Measurements from ENCODE around the gene SERPINA5. TPM values are rescaled to one million over a fixed set of nuclear protein-coding genes. Genes with fewer than 3 reads are reported as not detected.
A peak's percentile ranks its signal among the peaks of the same experiment; 100 is the strongest.

Gene SERPINA5
- total and polyA plus RNA-seq, 2 of the 13 experiments (the other 11 are each of a cell fraction or from before 2014, with no cell fraction given) = 449 to 498 TPM

GRCh38 chr14:94581127-94581999 lies at the start of gene SERPINA5 (continued):
- TF ChIP-seq, protein P1, sequence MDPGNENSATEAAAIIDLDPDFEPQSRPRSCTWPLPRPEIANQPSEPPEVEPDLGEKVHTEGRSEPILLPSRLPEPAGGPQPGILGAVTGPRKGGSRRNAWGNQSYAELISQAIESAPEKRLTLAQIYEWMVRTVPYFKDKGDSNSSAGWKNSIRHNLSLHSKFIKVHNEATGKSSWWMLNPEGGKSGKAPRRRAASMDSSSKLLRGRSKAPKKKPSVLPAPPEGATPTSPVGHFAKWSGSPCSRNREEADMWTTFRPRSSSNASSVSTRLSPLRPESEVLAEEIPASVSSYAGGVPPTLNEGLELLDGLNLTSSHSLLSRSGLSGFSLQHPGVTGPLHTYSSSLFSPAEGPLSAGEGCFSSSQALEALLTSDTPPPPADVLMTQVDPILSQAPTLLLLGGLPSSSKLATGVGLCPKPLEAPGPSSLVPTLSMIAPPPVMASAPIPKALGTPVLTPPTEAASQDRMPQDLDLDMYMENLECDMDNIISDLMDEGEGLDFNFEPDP (CRISPR knock-in tag; conservative IDR thresholded peaks at IDR 0.05) = no peak
- TF ChIP-seq HOXA9 (CRISPR knock-in tag; IDR thresholded peaks at IDR 0.05; ENCODE audit: borderline replicate concordance) (no peak), EED (CRISPR knock-in tag; IDR thresholded peaks at IDR 0.05) (no peak), TSC22D2 (CRISPR knock-in tag; IDR thresholded peaks at IDR 0.05; ENCODE audit: borderline replicate concordance) (peak; percentile 84; the same call in 1 of the 2 replicates), ZNF292 (CRISPR knock-in tag; IDR thresholded peaks at IDR 0.05; ENCODE audit: borderline replicate concordance, low read depth) (peak; percentile 86), ZNF557 (CRISPR knock-in tag; IDR thresholded peaks at IDR 0.05) (no peak), RBM22 (optimal IDR thresholded peaks at IDR 0.05; ENCODE audit: low read length) (no peak), PAX8 (CRISPR knock-in tag; IDR thresholded peaks at IDR 0.05; ENCODE audit: borderline replicate concordance) (no peak), ZNF10 (CRISPR knock-in tag; IDR thresholded peaks at IDR 0.05; ENCODE audit: borderline replicate concordance, low read depth) (no peak), ELF3 (CRISPR knock-in tag; IDR thresholded peaks at IDR 0.05) (peak; percentile 67), BCLAF1 (IDR thresholded peaks at IDR 0.05) (no peak), MAFK (conservative IDR thresholded peaks at IDR 0.05 in 1 of 2, IDR thresholded peaks at IDR 0.05 in 1 of 2; ENCODE audit: low read length in 2 of 2) (no peak), CSRNP2 (CRISPR knock-in tag; conservative IDR thresholded peaks at IDR 0.05; ENCODE audit: low read depth) (no peak), NR3C1 (CRISPR knock-in tag; IDR thresholded peaks at IDR 0.05) (no peak), RFXANK (CRISPR knock-in tag; IDR thresholded peaks at IDR 0.05) (no peak), ZNF7 (CRISPR knock-in tag; IDR thresholded peaks at IDR 0.05) (peak; percentile 54; the same call in 1 of the 2 replicates), HHEX (CRISPR knock-in tag; IDR thresholded peaks at IDR 0.05) (no peak), TAF1 (CRISPR knock-in tag; IDR thresholded peaks at IDR 0.05) (peak; percentile 86), GMEB1 (CRISPR knock-in tag; IDR thresholded peaks at IDR 0.05; ENCODE audit: borderline replicate concordance) (peak; percentile 64; the same call in 1 of the 2 replicates)
- TF ChIP-seq, protein P2, sequence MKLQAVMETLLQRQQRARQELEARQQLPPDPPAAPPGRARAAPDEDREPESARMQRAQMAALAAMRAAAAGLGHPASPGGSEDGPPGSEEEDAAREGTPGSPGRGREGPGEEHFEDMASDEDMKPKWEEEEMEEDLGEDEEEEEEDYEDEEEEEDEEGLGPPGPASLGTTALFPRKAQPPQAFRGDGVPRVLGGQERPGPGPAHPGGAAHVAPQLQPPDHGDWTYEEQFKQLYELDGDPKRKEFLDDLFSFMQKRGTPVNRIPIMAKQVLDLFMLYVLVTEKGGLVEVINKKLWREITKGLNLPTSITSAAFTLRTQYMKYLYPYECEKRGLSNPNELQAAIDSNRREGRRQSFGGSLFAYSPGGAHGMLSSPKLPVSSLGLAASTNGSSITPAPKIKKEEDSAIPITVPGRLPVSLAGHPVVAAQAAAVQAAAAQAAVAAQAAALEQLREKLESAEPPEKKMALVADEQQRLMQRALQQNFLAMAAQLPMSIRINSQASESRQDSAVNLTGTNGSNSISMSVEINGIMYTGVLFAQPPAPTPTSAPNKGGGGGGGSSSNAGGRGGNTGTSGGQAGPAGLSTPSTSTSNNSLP (IDR thresholded peaks at IDR 0.05; ENCODE audit: low read depth, low read length) = no peak
